DND-41 (cell line): Measurements from ENCODE around the gene ACSM4.

Experiments used
- ATAC-seq: fragments of 200-7000 bp; cut with Tn5 transposase; 3 replicates; pipeline ENCODE4 v1.9.1; 2021; ENCODE audit warnings: low read depth; ENCODE audit not compliant: insufficient read depth
- DNase-seq: peaks from one replicate; pipeline ENCODE4 v3.0.0-alpha.2; 2020
- H2AFZ ChIP-seq: 2 replicates; pipeline ENCODE4 v1.6.0; 2012; ENCODE audit warnings: low read depth, low read length
- H3K27ac ChIP-seq: 2 replicates; pipeline ENCODE4 v1.5.1; 2012; ENCODE audit warnings: low read length, inconsistent platforms
- H3K27me3 ChIP-seq: fragments of 200-600 bp; sonication (generic); 2 replicates; pipeline ENCODE4 v1.6.0; 2012; ENCODE audit warnings: low read length, mild to moderate bottlenecking, inconsistent platforms; ENCODE audit not compliant: insufficient read depth, poor library complexity
- H3K36me3 ChIP-seq: 2 replicates; pipeline ENCODE4 v1.5.1; 2012; ENCODE audit warnings: low read length, inconsistent platforms; ENCODE audit not compliant: insufficient read depth
- H3K4me1 ChIP-seq: 2 replicates; pipeline ENCODE4 v1.5.1; 2012; ENCODE audit warnings: mild to moderate bottlenecking, low read length; ENCODE audit not compliant: insufficient read depth
- H3K4me2 ChIP-seq: 2 replicates; pipeline ENCODE4 v1.6.0; 2012; ENCODE audit warnings: mild to moderate bottlenecking, moderate library complexity, low read length, inconsistent platforms; ENCODE audit not compliant: insufficient read depth
- H3K4me3 ChIP-seq, 2 experiments: fragments of 200-600 bp in 1 of 2; shearing (Covaris generic) in 1 of 2; 2 replicates each; pipeline ENCODE4 v1.5.1; 2012 to 2016; ENCODE audit warnings: inconsistent platforms in 2 of 2, low read length in 2 of 2, mild to moderate bottlenecking in 2 of 2, low read depth in 1 of 2, moderate library complexity in 1 of 2
- H3K79me2 ChIP-seq: 2 replicates; pipeline ENCODE4 v1.6.0; 2012; ENCODE audit warnings: low read length, inconsistent platforms; ENCODE audit not compliant: insufficient read depth
- H3K9ac ChIP-seq: 2 replicates; pipeline ENCODE4 v1.6.0; 2012; ENCODE audit warnings: low read depth, mild to moderate bottlenecking, inconsistent platforms, low read length, moderate library complexity
- H3K9me3 ChIP-seq: 2 replicates; pipeline ENCODE4 v1.5.1; 2012; ENCODE audit warnings: low read length, moderate library complexity, mild to moderate bottlenecking, inconsistent platforms; ENCODE audit not compliant: insufficient read depth, severe bottlenecking
- H4K20me1 ChIP-seq: 2 replicates; pipeline ENCODE4 v1.6.0; 2012; ENCODE audit warnings: low read length; ENCODE audit not compliant: insufficient read depth
- CTCF ChIP-seq: IDR thresholded peaks from 2 replicates; pipeline ENCODE4 v1.5.1; 2012; ENCODE audit warnings: borderline replicate concordance, low read length, moderate library complexity, mild to moderate bottlenecking; ENCODE audit not compliant: poor library complexity, severe bottlenecking; ENCODE audit errors: extremely low read depth
- EZH2 ChIP-seq: IDR thresholded peaks from 3 replicates; pipeline ENCODE4 v1.6.1; 2012; ENCODE audit warnings: borderline replicate concordance, low read depth, mild to moderate bottlenecking, moderate library complexity, low read length, inconsistent platforms; ENCODE audit not compliant: severe bottlenecking

ACSM4 gene

GRCh38 chr12:7302266-7302986, 1.4 kb upstream of the ACSM4 start:
- Histone ChIP-seq H2AFZ (no peak overlapping the region), H3K79me2 (no peaks in the 10 kb centered on the region), H3K36me3 (no peaks in the 10 kb centered on the region), H3K4me1 (no peaks in the 10 kb centered on the region), H3K4me2 (no peak overlapping the region), H3K27ac (no peak overlapping the region), H3K4me3 (no peak overlapping the region), H4K20me1 (no peaks in the 10 kb centered on the region), H3K9ac (no peak overlapping the region), H3K9me3 (no peaks in the 10 kb centered on the region), H3K27me3 (peaks cover 8% of the 10 kb centered on the region)
- no peak for ATAC-seq
- no peak for DNase-seq
- TF ChIP-seq EZH2 (no peak), CTCF (no peak)

- H3K4me3 ChIP-seq: no peak overlapping the region
- TF ChIP-seq EZH2 (no peak), CTCF (no peak)
- no peaks in the 10 kb centered on the region for H4K20me1 ChIP-seq
- ATAC-seq (no peak), DNase-seq (no peak)
- H3K4me2 ChIP-seq: no peak overlapping the region
- no peaks in the 10 kb centered on the region for H3K79me2 ChIP-seq
- peaks cover 8% of the 10 kb centered on the region for H3K27me3 ChIP-seq
- no peaks in the 10 kb centered on the region for H3K36me3 ChIP-seq
- H3K4me1 ChIP-seq: no peaks in the 10 kb centered on the region
- no peak overlapping the region for H3K9ac ChIP-seq
- no peak overlapping the region for H3K27ac ChIP-seq
- no peaks in the 10 kb centered on the region for H3K9me3 ChIP-seq
- H2AFZ ChIP-seq: no peak overlapping the region
Observed at GRCh38 chr12:7303230-7303629, 642 bp upstream of the ACSM4 start.

- H3K9me3 ChIP-seq: no peaks in the 10 kb centered on the region
- TF ChIP-seq EZH2 (no peak), CTCF (no peak)
- no peak overlapping the region for H3K27ac ChIP-seq
- H2AFZ ChIP-seq: no peak overlapping the region
- ATAC-seq (no peak), DNase-seq (no peak)
- H3K9ac ChIP-seq: no peak overlapping the region
- H3K36me3 ChIP-seq: no peaks in the 10 kb centered on the region
- no peaks in the 10 kb centered on the region for H4K20me1 ChIP-seq
- no peaks in the 10 kb centered on the region for H3K4me1 ChIP-seq
- no peaks in the 10 kb centered on the region for H3K79me2 ChIP-seq
- no peak overlapping the region for H3K4me3 ChIP-seq
- no peak overlapping the region for H3K4me2 ChIP-seq
- peaks cover 8% of the 10 kb centered on the region for H3K27me3 ChIP-seq
Observed at GRCh38 chr12:7304456-7304855, 584 bp downstream of the ACSM4 start.
